Measurements from ENCODE around the gene ZNRF1. TPM values are rescaled to one million over a fixed set of nuclear protein-coding genes. Genes with fewer than 3 reads are reported as not detected.

Gene ZNRF1
- total and polyA plus RNA-seq, 10 of the 15 experiments (the other 5 are each of a cell fraction or from before 2014, with no cell fraction given): 5.8 to 25.9 (median 14.3) TPM

DNA sequence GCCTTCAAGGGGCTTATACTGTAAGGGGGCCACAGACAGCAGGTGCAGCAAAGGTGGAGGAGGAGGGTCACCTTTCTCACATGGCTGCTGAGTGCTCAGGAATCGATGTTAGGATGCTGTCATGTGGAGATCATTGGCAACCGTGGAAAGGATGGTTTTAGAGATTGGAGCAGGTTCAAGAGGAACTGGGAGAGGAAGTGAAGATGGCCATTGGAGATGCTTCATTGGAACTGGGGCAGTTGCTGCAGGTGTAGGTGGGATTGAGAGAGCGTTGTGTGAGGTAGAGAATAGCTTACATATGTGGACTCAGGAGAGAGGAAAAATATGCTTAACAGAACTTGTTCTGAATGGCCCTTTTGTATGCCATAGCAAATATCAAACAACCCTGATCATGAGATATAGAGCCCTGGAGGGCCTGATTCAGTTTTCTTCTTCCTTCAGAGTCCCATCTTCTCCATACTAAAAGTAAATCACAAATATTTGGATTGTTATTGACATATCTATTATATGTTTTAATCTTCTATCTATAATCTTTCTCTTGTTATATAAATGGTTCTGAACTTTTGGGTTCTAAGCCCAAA is 77.0 kb downstream of the ZNRF1 start:
- H3K4me1 ChIP-seq (ENCODE audit: control insufficient read depth, insufficient read depth, low read length): peaks cover 21% of the 10 kb centered on the region
- DNase-seq (ENCODE audit: low read depth, low spot score) (no peak), ATAC-seq (peak; percentile 18), FAIRE-seq (no peak)
- H3K27me3 ChIP-seq (replicated peaks in 1 of 2; ENCODE audit: control insufficient read depth in 2 of 2, insufficient read depth in 2 of 2, low read length in 1 of 2): no peaks in the 10 kb centered on the region
- H3K79me2 ChIP-seq (ENCODE audit: control insufficient read depth, insufficient read depth, low read length): peaks cover 12% of the 10 kb centered on the region
- in situ Hi-C loops (cut with MboI) (no loop called here), intact Hi-C loops (cut with micrococcal nuclease; ENCODE audit: unreplicated experiment) (loop anchor here (1.0 to 5.0 kb wide), 3 partner anchors 37 to 77 kb away; no protein-coding TSS in a partner anchor)
- H3K27ac ChIP-seq (ENCODE audit: control insufficient read depth, insufficient read depth): peak overlapping the region; percentile 80
- no peaks in the 10 kb centered on the region for H4K20me1 ChIP-seq (ENCODE audit: control insufficient read depth, insufficient read depth)
- CTCF ChIA-PET: interaction anchor here (1.0 to 2.1 kb wide), 4 partner anchors 35 to 77 kb away, joined by 4 to 9 read pairs (median 6); partner anchors contain the start of gene ZNRF1
- peak overlapping the region; percentile 77 for H2AFZ ChIP-seq (ENCODE audit: control insufficient read depth, low read depth, low read length)
- peak overlapping the region; percentile 41; the same call in 1 of the 2 replicates for H3K4me3 ChIP-seq
- WGBS (ENCODE audit: insufficient coverage, insufficient replicate concordance, low lambda C conversion rate, missing lambda C conversion rate): 7% methylated on average over 3 of the region's 3 CpGs
- POLR2A ChIA-PET: no interaction called here
- RAD21 ChIA-PET (ENCODE audit: unreplicated experiment): interaction anchor here (1.1 to 2.8 kb wide), 5 partner anchors 32 to 366 kb away, joined by 3 to 9 read pairs (median 5); no protein-coding TSS in a partner anchor
- peak overlapping the region; percentile 39 for H3K9ac ChIP-seq (ENCODE audit: control insufficient read depth, insufficient read depth, low read length)
- H3K9me3 ChIP-seq (replicated peaks; ENCODE audit: control insufficient read depth, insufficient read depth, low read length): no peaks in the 10 kb centered on the region
- BruUV-seq (replicated peaks): no TSS peak
- SMC1A ChIA-PET (ENCODE audit: uncharacterized antibody, unreplicated experiment): interaction anchor here (0.9 to 1.6 kb wide), 4 partner anchors 12 to 83 kb away, joined by 3 to 6 read pairs (median 4); no protein-coding TSS in a partner anchor
- H3K36me3 ChIP-seq (ENCODE audit: control insufficient read depth in 2 of 2, insufficient read depth in 2 of 2, low read length in 1 of 2): no peaks in the 10 kb centered on the region
- peak overlapping the region; percentile 97 for H3K4me2 ChIP-seq (ENCODE audit: control insufficient read depth, insufficient read depth)
- TF ChIP-seq, protein P1, sequence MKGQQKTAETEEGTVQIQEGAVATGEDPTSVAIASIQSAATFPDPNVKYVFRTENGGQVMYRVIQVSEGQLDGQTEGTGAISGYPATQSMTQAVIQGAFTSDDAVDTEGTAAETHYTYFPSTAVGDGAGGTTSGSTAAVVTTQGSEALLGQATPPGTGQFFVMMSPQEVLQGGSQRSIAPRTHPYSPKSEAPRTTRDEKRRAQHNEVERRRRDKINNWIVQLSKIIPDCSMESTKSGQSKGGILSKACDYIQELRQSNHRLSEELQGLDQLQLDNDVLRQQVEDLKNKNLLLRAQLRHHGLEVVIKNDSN (IDR thresholded peaks at IDR 0.05; ENCODE audit: borderline replicate concordance, extremely low read length, insufficient read depth, low read depth, low read length): no peak
- TF ChIP-seq IRF4 (IDR thresholded peaks at IDR 0.05; ENCODE audit: low read depth, low read length) (0 out of 2 replicates have a peak, but pooled peaks have one; percentile 60), SPI1 (IDR thresholded peaks at IDR 0.05; ENCODE audit: borderline replicate concordance, insufficient read depth, low read depth, low read length) (peak; percentile 90), SMC3 (IDR thresholded peaks at IDR 0.05; ENCODE audit: borderline replicate concordance, low read length) (no peak), BCL11A (IDR thresholded peaks at IDR 0.05; ENCODE audit: low read depth, low read length) (0 out of 2 replicates have a peak, but pooled peaks have one; percentile 9), CHD2 (IDR thresholded peaks at IDR 0.05; ENCODE audit: borderline replicate concordance, low read depth, low read length) (0 out of 2 replicates have a peak, but pooled peaks have one; percentile 2), PML (IDR thresholded peaks at IDR 0.05; ENCODE audit: low read length) (no peak), EED (IDR thresholded peaks at IDR 0.05; ENCODE audit: low read depth) (peak; percentile 4; the same call in 1 of the 2 replicates)
- TF ChIP-seq, protein P2, sequence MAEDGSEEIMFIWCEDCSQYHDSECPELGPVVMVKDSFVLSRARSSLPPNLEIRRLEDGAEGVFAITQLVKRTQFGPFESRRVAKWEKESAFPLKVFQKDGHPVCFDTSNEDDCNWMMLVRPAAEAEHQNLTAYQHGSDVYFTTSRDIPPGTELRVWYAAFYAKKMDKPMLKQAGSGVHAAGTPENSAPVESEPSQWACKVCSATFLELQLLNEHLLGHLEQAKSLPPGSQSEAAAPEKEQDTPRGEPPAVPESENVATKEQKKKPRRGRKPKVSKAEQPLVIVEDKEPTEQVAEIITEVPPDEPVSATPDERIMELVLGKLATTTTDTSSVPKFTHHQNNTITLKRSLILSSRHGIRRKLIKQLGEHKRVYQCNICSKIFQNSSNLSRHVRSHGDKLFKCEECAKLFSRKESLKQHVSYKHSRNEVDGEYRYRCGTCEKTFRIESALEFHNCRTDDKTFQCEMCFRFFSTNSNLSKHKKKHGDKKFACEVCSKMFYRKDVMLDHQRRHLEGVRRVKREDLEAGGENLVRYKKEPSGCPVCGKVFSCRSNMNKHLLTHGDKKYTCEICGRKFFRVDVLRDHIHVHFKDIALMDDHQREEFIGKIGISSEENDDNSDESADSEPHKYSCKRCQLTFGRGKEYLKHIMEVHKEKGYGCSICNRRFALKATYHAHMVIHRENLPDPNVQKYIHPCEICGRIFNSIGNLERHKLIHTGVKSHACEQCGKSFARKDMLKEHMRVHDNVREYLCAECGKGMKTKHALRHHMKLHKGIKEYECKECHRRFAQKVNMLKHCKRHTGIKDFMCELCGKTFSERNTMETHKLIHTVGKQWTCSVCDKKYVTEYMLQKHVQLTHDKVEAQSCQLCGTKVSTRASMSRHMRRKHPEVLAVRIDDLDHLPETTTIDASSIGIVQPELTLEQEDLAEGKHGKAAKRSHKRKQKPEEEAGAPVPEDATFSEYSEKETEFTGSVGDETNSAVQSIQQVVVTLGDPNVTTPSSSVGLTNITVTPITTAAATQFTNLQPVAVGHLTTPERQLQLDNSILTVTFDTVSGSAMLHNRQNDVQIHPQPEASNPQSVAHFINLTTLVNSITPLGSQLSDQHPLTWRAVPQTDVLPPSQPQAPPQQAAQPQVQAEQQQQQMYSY (CRISPR knock-in tag; IDR thresholded peaks at IDR 0.05): no peak
- TF ChIP-seq, protein P3, sequence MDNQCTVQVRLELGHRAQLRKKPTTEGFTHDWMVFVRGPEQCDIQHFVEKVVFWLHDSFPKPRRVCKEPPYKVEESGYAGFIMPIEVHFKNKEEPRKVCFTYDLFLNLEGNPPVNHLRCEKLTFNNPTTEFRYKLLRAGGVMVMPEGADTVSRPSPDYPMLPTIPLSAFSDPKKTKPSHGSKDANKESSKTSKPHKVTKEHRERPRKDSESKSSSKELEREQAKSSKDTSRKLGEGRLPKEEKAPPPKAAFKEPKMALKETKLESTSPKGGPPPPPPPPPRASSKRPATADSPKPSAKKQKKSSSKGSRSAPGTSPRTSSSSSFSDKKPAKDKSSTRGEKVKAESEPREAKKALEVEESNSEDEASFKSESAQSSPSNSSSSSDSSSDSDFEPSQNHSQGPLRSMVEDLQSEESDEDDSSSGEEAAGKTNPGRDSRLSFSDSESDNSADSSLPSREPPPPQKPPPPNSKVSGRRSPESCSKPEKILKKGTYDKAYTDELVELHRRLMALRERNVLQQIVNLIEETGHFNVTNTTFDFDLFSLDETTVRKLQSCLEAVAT (IDR thresholded peaks at IDR 0.05): 0 out of 2 replicates have a peak, but pooled peaks have one; percentile 32
- TF ChIP-seq, protein P4, sequence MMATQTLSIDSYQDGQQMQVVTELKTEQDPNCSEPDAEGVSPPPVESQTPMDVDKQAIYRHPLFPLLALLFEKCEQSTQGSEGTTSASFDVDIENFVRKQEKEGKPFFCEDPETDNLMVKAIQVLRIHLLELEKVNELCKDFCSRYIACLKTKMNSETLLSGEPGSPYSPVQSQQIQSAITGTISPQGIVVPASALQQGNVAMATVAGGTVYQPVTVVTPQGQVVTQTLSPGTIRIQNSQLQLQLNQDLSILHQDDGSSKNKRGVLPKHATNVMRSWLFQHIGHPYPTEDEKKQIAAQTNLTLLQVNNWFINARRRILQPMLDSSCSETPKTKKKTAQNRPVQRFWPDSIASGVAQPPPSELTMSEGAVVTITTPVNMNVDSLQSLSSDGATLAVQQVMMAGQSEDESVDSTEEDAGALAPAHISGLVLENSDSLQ (IDR thresholded peaks at IDR 0.05): no peak
- TF ChIP-seq, protein P5, sequence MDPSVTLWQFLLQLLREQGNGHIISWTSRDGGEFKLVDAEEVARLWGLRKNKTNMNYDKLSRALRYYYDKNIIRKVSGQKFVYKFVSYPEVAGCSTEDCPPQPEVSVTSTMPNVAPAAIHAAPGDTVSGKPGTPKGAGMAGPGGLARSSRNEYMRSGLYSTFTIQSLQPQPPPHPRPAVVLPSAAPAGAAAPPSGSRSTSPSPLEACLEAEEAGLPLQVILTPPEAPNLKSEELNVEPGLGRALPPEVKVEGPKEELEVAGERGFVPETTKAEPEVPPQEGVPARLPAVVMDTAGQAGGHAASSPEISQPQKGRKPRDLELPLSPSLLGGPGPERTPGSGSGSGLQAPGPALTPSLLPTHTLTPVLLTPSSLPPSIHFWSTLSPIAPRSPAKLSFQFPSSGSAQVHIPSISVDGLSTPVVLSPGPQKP (IDR thresholded peaks at IDR 0.05; ENCODE audit: low read depth, low read length): no peak

Data from GM12878 (cell line).